HG02938 (cell line): ENCODE results near the gene RIC3.
"Not testable (repeated sequence)": the region's sequence is repeated elsewhere in the genome, so short reads cannot be mapped to it uniquely, and the experiment has no call there.

Source experiments
- ATAC-seq: cut with Tn5 transposase; IDR thresholded peaks from one replicate; pipeline ENCODE4 v1.9.1; 2021; ENCODE audit warnings: mild to moderate bottlenecking, moderate library complexity; ENCODE audit not compliant: unreplicated experiment

RIC3 gene

DNA sequence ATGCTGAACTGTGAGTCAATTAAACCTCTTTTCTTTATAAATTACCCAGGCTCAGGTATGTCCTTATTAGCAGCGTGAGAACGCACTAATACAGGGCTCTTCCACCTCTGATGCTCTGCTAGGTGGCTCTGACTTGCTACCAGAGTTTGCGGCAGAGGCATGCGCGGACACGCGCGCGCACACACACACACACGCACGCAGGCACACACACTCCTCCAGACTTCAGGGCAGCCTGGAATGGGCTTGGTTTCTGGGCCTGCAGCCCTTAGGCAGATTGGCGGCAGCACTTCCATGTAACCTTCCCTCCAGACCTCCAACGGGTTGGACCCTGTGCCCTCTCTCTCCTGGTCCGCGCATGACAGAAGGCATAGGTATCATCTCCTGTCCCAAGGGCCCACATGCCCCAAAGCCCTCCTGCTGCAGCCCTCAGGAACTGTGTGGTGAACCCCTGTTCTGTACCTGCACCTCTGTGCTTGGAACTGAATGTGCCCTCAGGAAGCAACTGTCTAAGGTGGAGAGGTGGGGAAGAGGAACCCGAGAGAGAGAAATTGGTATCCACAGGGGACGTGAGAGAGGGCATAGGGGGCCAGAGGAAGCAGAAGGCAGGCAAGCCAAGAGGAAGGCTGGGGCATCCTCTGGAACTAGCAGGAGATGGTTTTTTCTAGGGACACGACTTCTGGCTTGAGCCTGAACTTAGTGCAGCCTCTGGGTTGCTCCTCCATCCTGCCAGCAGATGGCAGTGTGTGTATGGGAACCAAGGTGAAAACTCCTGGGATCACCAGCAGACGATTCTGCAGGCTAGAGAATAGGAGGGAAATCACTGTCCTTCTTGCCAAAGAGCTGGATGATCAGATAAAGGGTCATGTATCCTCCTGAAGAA, 23.4 kb upstream of the RIC3 start:
- ATAC-seq, result no peak

DNA sequence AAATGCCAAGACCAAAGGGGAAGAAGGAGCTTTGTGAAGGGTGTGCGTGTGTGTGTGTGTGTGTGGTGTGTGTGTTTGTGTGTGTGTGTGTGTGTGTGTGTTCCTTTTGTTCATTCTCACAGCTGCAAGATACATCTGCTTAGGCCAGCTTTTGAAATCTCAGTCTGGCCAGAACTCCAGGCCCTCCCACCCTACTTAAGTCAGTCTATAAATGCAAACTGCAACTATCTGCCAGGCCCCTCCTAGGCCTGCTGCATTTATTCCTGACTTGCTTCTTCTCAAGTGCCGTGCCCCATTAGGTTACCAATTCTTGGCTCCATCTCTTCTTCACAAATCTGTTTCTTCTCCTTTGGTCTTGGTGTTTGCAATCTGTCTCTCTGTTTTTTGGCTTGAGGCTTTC, 21.6 kb upstream of the RIC3 start:
- no peak for ATAC-seq

DNA sequence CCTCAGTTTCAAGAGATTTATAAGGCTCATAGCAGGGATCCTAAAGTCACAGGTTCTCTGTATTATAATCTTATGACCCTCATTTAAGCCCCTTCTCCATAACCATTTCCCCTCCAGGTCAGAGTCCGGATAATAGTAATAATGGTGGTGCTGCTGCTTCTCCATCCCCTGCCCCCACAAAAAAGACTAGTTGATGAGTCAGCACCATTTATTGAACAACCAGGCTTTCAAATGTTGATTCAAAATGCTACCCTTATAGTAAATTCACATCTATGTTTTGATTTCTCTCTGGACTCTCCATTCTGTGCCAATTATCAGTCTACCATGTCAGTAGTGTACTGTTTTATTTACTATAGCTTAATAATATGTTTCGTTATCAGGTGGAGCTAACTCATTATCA, 17.6 kb upstream of the RIC3 start:
- no peak for ATAC-seq

DNA sequence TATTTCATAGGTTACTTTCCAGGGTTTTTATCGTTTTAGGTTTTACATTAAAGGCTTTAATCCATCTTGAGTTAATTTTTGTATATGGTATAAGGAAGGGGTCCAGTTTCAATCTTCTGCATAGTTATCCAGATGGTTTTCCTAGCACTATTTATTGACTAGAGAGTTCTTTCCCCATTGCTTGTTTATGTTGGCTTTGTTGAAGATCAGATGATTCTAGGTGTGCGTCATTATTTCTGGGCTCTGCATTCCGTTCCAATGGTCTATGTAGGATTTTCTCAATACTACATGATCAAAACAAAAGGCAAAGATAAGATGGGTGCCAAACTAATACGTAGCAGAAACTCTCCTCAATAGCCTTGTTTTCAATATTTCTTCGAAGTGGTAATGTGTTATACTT, 14.3 kb upstream of the RIC3 start:
- no peak for ATAC-seq

DNA sequence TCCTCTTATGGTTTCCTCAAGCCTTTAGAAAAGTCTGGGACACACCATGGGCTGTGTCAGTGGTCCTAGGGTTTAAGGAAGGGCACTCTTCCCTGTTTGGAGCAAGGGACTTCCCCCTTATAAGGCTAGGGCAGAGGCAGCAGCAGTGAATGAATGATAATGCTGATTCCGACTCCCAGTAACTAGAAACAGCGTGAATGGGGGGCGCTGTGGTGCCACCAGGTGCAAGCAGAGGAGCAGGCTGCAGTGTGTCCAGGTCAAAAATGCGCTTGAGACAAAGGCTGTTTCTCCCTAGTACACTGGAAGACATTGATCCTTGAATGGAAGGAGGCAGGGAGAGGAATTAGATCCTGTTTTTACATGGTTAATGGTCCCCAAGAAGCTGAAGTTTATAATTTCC, 11.6 kb upstream of the RIC3 start:
- no peak for ATAC-seq

DNA sequence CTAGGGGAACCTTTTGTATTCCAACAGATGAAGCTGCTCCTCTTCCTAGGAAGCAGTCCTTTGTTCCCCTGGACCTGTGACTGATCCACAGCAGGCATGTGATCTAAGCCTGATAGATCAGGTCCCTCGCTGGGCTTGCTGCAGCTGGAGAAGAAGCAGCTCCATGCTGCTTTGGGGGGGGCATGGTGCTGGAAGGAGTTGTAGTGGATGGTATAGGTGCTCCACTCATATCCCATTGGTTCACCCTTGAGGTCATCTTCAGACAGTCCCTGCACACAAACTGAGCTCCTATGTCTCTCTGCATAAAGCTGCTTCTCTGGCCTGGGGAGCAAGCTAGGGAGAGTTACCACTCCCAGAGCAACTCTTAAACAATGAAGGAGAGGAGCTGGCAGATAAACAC, 9.5 kb upstream of the RIC3 start:
- ATAC-seq, result no peak

DNA sequence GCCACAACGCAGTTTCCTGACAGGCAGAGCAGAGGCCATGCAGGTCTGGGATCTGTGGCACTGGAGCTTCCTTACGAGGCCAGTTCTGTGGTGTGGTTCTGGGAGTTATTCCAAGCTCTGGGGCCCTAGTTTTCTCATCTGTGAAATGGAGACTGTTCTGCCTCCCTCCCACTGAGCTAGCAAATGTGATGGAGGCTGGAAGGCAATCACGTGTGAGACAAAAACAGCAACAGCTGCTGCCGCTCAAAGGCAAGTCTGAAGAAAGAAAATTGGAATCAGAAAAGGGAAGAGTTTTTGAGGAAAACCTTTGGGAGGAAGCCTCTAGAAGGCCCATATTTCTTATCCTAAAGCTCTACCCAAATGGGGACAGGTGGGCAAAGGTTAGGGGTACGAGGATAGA, 8.3 kb upstream of the RIC3 start:
- ATAC-seq, result no peak

DNA sequence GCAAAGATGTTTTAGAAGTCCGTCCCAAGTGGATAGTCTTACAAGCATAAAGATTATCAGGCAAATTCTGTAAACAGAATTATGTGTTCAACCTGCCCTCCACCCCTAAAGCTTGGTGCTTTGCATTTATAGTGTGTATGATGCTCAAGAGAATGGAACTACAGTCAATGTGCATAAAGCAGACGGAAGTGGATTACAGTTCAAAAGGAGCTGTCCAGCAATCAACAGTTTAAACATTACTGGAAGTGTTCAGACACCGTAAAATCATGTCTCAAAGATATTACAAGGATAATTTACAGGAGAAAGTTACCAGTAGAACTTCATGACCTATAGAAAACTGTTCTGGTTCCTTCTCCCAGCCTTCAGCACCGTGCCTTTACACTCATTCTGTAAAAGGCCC, 1.0 kb downstream of the RIC3 start:
- ATAC-seq, result no peak

DNA sequence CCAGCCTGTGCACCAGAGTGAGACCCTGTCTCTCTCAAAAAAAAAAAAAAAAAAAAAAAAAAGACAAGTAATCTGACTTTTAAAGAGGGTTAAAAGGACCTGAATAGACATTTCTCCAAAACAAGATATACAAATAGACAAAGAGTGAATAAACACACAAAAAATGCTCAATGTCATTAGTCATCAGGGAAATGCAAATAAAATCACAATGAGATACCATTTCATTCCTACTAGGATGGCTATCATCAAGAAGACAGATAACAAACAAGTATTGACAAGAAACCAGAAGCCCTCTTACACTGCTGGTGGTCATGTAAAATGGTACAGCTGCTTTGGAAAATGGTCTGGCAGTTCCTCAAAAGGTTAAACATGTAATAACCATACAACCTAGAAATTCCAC, 4.1 kb downstream of the RIC3 start:
- ATAC-seq, result no peak

DNA sequence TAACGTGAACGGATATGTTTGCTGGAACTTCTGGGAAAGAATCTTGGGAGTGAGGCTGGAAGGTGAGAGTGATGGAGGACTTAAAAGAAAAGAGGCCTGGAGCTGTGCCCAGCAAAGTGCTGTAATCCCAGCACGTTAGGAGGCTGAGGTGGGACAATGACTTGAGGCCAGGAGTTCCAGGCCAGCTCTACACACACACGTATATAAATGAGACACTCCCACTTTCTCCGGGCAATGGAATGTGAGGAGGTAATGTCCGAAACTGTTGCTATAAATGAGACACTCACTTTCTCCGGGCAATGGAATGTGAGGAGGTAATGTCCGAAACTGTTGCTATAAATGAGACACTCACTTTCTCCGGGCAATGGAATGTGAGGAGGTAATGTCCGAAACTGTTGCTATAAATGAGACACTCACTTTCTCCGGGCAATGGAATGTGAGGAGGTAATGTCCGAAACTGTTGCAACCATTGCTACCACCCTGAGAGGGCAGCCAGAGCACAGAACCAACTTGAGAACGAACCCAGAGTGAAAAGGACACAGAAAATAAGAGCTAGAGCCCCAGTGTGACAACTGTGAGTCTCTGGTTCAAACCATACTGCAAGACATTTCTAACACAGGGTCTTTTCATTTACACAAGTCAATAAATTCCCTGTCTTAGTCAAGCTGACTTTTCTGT, 7.1 kb downstream of the RIC3 start:
- ATAC-seq, result not testable (repeated sequence)

DNA sequence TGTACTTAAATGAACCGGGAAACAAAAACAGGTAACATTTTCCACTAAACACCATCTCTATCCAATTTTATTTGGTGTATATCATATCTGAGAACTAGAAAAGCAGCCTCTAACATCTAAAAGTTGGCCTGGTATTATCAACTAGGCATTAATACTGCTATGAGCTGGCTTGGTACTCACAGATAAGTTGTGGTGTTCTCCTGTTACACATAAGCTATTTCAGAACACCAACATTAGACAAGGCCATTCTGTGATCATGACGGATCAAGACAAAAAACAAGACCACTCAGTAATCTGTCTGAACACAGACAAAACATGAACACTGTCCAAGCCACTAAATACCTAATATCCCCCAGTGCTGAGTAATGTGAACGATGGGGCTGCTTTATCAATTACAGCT, 11.9 kb downstream of the RIC3 start:
- no peak for ATAC-seq

DNA sequence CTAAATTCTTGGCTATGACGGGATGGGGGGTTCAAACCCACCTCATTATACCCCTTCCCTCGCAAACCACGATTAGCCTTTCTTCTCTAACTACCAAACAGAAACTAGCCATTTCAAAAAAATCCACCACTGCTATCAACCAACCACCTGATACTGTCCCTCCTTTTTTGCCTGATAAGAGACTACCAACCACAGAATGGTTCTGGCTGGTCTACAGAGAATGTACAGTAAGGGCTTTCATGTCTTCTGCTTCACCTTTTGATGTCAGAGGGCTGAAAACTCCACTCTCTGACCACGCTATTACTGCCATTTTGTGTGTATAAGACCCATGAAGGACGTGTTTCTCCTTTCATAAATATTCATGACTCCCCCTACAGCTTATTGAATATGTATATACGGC, 19.1 kb downstream of the RIC3 start:
- no peak for ATAC-seq

DNA sequence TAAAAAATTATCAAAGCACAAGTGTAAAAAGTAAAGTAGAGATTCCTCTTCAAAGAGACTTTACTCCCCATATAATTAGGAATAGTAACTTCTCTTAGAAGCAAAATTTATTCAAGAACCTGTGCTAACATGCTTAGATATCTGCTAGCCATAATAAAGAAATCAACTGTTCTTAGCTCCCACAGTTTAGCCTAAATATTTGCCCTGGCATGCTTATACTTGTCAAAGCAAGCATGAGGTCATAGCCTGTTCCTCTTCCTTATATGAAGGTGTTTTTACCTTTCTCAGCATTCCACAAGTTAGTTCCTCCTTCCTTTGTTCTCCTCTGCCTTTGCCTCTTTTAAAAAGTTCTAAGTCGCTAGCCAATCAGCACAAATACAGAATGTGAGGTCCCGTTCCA, 30.3 kb downstream of the RIC3 start:
- ATAC-seq, result no peak

DNA sequence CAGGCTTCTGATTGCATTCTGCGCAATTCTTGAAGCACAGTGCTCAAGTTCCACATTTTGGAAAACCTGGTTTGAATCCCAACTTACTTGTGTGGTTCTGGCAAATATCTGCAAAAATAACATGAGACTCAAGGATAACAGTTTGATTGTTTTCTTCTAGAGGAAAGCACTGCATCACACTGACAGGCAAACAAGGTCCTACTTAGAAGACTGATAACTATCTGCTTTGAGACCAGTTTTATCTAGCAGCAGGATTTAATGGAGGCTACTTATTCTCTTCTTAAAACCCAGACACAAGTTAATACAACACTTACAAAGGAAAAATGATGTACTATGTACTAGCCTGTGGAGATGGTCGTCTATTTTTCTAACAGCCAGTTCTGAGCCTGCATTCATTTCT, 41.4 kb downstream of the RIC3 start:
- ATAC-seq, result no peak

DNA sequence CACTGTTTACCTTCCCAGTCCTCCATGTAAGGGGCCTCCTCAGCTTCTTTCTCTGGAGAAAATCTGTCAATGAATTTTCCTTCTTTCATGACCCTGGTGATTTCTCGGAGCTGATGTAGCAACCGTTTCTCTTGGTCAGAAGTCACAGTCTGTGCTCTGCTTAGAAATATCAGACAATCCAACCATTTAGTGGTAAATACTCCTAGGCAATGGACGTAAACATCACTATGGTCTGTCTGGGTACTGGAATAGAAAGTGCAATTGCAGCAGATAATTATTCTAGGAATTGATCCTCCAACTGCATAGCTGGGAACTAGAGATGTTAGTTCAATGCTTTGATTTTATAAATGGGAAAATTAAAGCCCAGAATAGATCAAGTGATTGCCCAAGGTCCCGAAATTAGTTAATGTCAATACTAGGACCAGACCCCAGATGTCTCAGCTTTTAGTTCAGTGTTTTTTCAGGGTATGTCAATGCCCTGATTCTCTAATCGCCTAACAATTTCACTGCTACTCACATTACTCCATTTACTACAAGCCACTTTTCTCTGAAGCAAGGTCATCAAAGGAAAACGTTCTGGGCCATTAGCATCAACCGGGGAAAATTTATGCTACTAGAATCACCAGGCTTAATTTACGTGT, 42.1 kb downstream of the RIC3 start:
- no peak for ATAC-seq

DNA sequence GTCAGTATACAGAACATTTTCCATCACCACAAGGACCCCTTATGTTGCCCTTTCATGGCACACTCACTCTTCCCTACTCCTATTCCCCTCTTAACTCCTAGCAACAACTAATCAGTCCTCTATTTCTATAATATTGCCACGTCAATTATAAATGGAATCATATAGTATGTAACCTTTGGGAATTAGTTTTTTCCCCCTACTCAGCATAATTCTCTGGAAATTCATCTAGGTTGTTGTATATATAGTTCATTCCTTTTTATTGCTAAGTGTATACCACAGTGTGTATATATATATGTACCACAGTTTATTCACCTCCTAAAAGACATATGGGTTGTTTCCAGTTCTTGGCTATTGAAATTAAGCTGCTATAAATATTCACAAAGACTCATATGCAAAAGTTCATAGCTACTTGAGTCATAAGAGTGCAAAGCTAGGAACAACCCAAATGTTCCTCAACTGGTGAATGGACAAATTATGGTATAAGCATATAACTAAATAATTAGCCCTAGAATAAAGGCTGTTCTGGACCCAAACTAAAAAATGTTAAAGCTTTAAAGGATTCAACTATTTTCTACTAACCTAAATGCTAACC, 46.6 kb downstream of the RIC3 start:
- no peak for ATAC-seq

DNA sequence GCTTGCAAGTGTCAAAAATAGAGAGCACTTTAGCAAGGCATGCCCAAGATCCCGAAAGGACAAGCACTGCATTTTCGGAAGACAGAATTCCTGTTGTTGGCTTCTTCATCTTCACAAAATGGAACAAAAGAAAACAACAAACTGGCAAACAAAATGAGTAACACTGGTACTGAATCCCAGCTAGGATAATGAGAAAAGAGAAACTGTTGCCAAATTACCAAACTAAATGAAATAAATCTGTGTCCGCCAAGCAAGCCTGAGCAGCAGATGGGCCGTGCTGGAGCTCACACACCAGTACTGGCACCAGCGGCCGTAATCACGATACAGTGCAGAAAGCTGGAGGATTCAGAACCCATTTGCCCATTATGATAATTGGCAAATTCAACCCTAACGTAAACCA, 57.2 kb downstream of the RIC3 start:
- no peak for ATAC-seq

DNA sequence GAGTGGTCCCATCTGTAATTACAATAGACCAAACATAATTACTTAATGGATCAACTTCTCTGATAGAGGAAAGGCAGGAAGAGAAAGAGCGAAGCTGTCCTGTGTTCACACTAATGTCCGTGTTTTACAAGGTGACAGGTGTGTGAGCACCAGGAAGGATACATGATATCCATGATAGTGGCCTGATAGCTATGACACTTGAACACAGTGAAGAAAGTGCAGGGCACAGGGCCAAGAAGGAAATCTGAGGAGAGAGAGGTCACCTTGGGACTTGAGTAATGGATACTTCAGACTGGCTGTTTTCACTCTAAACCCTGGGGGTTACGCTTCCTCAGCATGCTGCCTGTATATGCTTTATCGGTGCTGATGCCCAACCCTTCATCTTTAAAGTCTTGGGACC, 58.4 kb downstream of the RIC3 start:
- no peak for ATAC-seq

DNA sequence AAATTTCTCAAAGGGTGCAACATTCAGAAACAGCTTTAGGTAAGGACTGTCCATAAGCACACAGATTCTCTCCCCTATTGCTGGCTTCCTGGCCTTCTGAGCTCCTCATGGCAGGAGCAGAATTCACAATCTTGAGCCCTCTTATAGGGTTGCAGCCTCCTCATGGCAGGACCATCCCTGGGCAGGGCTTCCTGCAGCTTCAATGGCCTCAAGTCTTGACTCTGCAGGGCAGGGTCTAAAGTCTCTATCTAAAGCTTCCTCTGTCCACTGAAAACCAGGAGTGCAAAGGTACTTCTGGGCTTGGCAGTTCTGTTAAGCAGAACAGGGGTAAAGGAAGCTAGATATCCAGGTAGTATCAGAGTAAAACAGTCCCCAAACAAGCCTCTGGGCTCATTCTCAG, 59.1 kb downstream of the RIC3 start:
- ATAC-seq, result no peak

DNA sequence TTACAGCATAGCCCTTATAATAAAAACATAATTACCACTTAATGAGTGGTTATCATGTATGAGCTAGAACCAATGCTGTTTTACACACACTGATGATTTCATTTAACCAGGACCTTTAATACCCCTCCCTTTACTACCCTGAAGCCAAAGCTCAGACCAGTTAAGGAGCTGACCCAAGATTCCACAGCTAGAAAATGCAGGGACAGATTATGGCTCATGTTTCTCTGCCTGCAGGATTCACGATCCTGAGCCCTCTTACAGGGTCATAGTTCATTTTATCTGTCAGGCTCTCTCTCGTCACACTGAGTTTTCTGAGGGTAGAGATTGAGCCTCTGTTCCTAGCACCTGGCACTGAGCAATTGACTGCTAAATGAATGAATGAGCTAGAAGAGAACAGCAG, 60.4 kb downstream of the RIC3 start:
- ATAC-seq, result no peak

DNA sequence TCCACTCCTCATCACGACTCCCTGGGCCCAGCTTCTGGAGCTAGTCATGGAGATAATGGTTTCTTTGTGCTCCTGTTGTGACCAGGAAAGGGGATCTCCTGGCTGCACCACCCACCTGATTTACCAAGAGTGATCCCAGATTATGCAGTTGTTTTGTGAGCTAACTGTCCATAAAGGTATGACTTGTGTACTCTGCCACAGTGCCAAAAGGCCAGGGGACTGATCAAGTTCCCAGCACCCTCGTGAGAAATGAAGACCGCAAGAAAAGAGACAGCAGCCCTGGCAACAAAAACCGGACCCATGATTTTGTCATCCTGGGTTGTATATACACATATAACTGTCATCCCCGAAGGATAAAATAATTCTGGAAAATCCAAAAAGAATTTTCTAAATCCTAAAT, 61.2 kb downstream of the RIC3 start:
- no peak for ATAC-seq

DNA sequence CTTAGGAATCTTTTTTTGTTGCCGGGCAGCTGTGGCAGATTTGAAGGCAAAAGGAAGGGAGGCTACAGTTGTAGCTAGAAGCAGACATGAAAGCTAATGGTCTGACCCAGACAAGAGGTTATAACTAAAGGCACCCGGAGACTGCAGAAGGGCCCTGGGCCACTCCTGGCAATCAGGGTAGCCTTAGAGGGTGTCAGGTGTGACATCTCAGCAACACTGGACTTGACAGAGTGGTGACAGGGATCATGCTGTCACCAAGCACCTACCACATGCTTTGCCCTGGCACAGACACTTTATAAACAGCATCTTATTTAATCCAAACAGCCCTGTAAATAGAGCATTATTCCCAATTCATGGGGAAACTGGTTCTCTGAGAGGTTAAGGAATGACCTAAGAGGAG, 62.1 kb downstream of the RIC3 start:
- ATAC-seq, result no peak
